IMR-90 (cell line): ENCODE results near the gene AMER2. TPM values are rescaled to one million over a fixed set of nuclear protein-coding genes. Genes with fewer than 3 reads are reported as not detected.
A peak's percentile ranks its signal among the peaks of the same experiment; 100 is the strongest.

Experiments
- ATAC-seq: fragments of 200-7000 bp; cut with Tn5 transposase; 2 replicates; pipeline ENCODE4 v1.9.1; 2020; ENCODE audit warnings: low read depth, mild to moderate bottlenecking, moderate library complexity
- BruUV-seq: library from RNA; stranded (reverse); fragments of 400-500 nt; replicated peaks from 2 replicates; lab custom pipeline; 2021; lab: Mats Ljungman, UMichigan
- CTCF ChIA-PET: fragments of 300-600 bp; formaldehyde crosslinking; extraction: SDS; loops from one replicate; lab custom pipeline; 2021; ENCODE audit warnings: antibody characterized with exemption; lab: Yijun Ruan, JAX
- POLR2A ChIA-PET: fragments of 300-600 bp; sonication (Branson Sonifier 250); formaldehyde crosslinking; loops from one replicate; lab custom pipeline; 2022; ENCODE audit warnings: antibody characterized with exemption; ENCODE audit not compliant: unreplicated experiment; lab: Charles Lee
- DNase-seq: peaks from one replicate; pipeline ENCODE4 v3.0.0; 2013
- H2AFZ ChIP-seq: replicated peaks from 2 replicates; pipeline ENCODE3; 2013; ENCODE audit warnings: low read length, mild to moderate bottlenecking; ENCODE audit not compliant: poor library complexity
- H2AK5ac ChIP-seq: 2 replicates; pipeline ENCODE4 v1.6.1; 2013; ENCODE audit warnings: low read depth, low read length, inconsistent platforms
- H2AK9ac ChIP-seq: replicated peaks from 2 replicates; pipeline ENCODE3; 2013; ENCODE audit warnings: mild to moderate bottlenecking, low read depth, low read length, moderate library complexity; ENCODE audit not compliant: poor library complexity
- H2BK120ac ChIP-seq: 2 replicates; pipeline ENCODE4 v1.6.1; 2013; ENCODE audit warnings: low read depth, low read length, inconsistent platforms
- H2BK15ac ChIP-seq: 3 replicates; pipeline ENCODE4 v1.6.1; 2013; ENCODE audit warnings: low read depth, low read length, inconsistent platforms
- H2BK20ac ChIP-seq: 2 replicates; pipeline ENCODE4 v1.6.1; 2013; ENCODE audit warnings: low read depth, mild to moderate bottlenecking, inconsistent platforms, low read length, moderate library complexity
- H2BK5ac ChIP-seq: 2 replicates; pipeline ENCODE4 v1.6.1; 2013; ENCODE audit warnings: mild to moderate bottlenecking, low read depth, low read length, inconsistent platforms; ENCODE audit not compliant: poor library complexity, severe bottlenecking
- H3K14ac ChIP-seq: replicated peaks from 2 replicates; pipeline ENCODE4 v1.6.1; 2013; ENCODE audit warnings: low read depth, low read length, inconsistent platforms
- H3K18ac ChIP-seq: 2 replicates; pipeline ENCODE4 v1.6.1; 2013; ENCODE audit warnings: low read depth, low read length, control low read depth
- H3K23ac ChIP-seq: 2 replicates; pipeline ENCODE4 v1.6.1; 2013; ENCODE audit warnings: low read depth, low read length, inconsistent platforms
- H3K27ac ChIP-seq: 2 replicates; pipeline ENCODE4 v1.5.1; 2013; ENCODE audit warnings: mild to moderate bottlenecking, control low read depth, low read length; ENCODE audit not compliant: insufficient read depth
- H3K27me3 ChIP-seq: 2 replicates; pipeline ENCODE4 v1.6.1; 2013; ENCODE audit warnings: low read length; ENCODE audit not compliant: control insufficient read depth, insufficient read depth
- H3K36me3 ChIP-seq: 2 replicates; pipeline ENCODE4 v1.6.1; 2013; ENCODE audit warnings: low read length, mixed read lengths; ENCODE audit not compliant: control insufficient read depth, insufficient read depth
- H3K4ac ChIP-seq: 2 replicates; pipeline ENCODE4 v1.6.1; 2013; ENCODE audit warnings: low read depth, low read length, inconsistent platforms
- H3K4me1 ChIP-seq: 2 replicates; pipeline ENCODE4 v1.6.1; 2013; ENCODE audit warnings: low read length, mixed read lengths; ENCODE audit not compliant: control insufficient read depth, insufficient read depth
- H3K4me2 ChIP-seq: 2 replicates; pipeline ENCODE4 v1.6.1; 2013; ENCODE audit warnings: low read depth, mild to moderate bottlenecking, control low read depth, low read length, moderate library complexity
- H3K4me3 ChIP-seq: 2 replicates; pipeline ENCODE4 v1.5.1; 2013; ENCODE audit warnings: low read depth, mild to moderate bottlenecking, control low read depth, low read length, moderate library complexity; ENCODE audit not compliant: insufficient read depth
- H3K56ac ChIP-seq: 2 replicates; pipeline ENCODE4 v1.6.1; 2013; ENCODE audit warnings: low read length, inconsistent platforms; ENCODE audit not compliant: insufficient read depth; ENCODE audit errors: extremely low read depth
- H3K79me1 ChIP-seq, 2 experiments: 2 replicates each; pipeline ENCODE4 v1.6.1; 2013; ENCODE audit warnings: low read length in 2 of 2, inconsistent platforms in 1 of 2, low read depth in 1 of 2
- H3K9ac ChIP-seq: 2 replicates; pipeline ENCODE4 v1.6.1; 2013; ENCODE audit warnings: low read depth, low read length, control low read depth
- H3K9me1 ChIP-seq: 2 replicates; pipeline ENCODE4 v1.6.1; 2013; ENCODE audit warnings: low read length, inconsistent platforms; ENCODE audit not compliant: insufficient read depth
- H3K9me3 ChIP-seq: 2 replicates; pipeline ENCODE4 v1.6.1; 2013; ENCODE audit warnings: low read length; ENCODE audit not compliant: control insufficient read depth, insufficient read depth
- H4K20me1 ChIP-seq: 2 replicates; pipeline ENCODE4 v1.6.1; 2013; ENCODE audit warnings: low read length, inconsistent platforms; ENCODE audit not compliant: insufficient read depth
- H4K5ac ChIP-seq: 2 replicates; pipeline ENCODE4 v1.6.1; 2013; ENCODE audit warnings: mild to moderate bottlenecking, low read depth, low read length, control low read depth
- H4K8ac ChIP-seq, 2 experiments: 2 replicates each; pipeline ENCODE4 v1.6.1; 2013; ENCODE audit warnings: low read depth in 2 of 2, low read length in 2 of 2, control low read depth in 1 of 2, inconsistent platforms in 1 of 2
- H4K91ac ChIP-seq: 2 replicates; pipeline ENCODE4 v1.6.1; 2013; ENCODE audit warnings: low read depth, low read length, inconsistent platforms; ENCODE audit not compliant: insufficient read depth
- CEBPB ChIP-seq: IDR thresholded peaks from 2 replicates; pipeline ENCODE4 v1.6.1; 2012; ENCODE audit warnings: low read depth, low read length, improper control_type of control experiment
- CHD1 ChIP-seq: IDR thresholded peaks from 2 replicates; pipeline ENCODE4 v1.6.1; 2012; ENCODE audit warnings: low read depth, low read length, improper control_type of control experiment
- RCOR1 ChIP-seq: IDR thresholded peaks from 2 replicates; pipeline ENCODE4 v1.6.1; 2012; ENCODE audit warnings: mild to moderate bottlenecking, low read length, improper control_type of control experiment; ENCODE audit not compliant: insufficient replicate concordance
- RFX5 ChIP-seq: IDR thresholded peaks from 2 replicates; pipeline ENCODE4 v1.8.0; 2012; ENCODE audit warnings: low read depth, mild to moderate bottlenecking, low read length, moderate library complexity
- SMC3 ChIP-seq: fragments of 150-350 bp; IDR thresholded peaks from 2 replicates; pipeline ENCODE4 v1.6.1; 2016; ENCODE audit warnings: low read depth, mild to moderate bottlenecking, antibody characterized with exemption, low read length, moderate library complexity
- WGBS, 2 experiments: methylation state at CpG; one replicate each; pipeline versions ENCODE4 v1.1.5 to v1.1.7; 2013; ENCODE audit warnings: missing lambda C conversion rate in 2 of 2; ENCODE audit not compliant: insufficient read length in 1 of 2; ENCODE audit errors: extremely low coverage in 2 of 2; 5-methylcytosine and 5-hydroxymethylcytosine counted together
- dilution Hi-C: fragments of 300-500 bp; cut with HindIII; formaldehyde crosslinking; loops from one replicate; pipeline ENCODE4 v1.14.3; 2018; ENCODE audit warnings: low sequenced_read_pairs; ENCODE audit not compliant: unreplicated experiment
- in situ Hi-C: fragments of 300-500 bp; cut with MboI; formaldehyde crosslinking; loops from 3 replicates; pipeline ENCODE4 v1.14.3; 2019; ENCODE audit warnings: low sequenced_read_pairs, inconsistent platforms, mixed read lengths
- intact Hi-C: fragments of 100-400 bp; cut with micrococcal nuclease; formaldehyde crosslinking; loops from 2 replicates; pipeline ENCODE4 v1.10.0; 2022
- polyA plus RNA-seq, 3 experiments: library from polyadenylated mRNA; depleted of rRNA; stranded (reverse); fragments of >200 nt; gene quantifications; 2 replicates each; pipeline ENCODE4 v1.2.3, GENCODE V29; 2012; ENCODE audit warnings: low replicate concordance in 1 of 3
- total RNA-seq: library from RNA; depleted of rRNA; stranded (reverse); fragments of >200 nt; gene quantifications from 2 replicates; pipeline ENCODE4 v1.2.3, GENCODE V29; 2012
- TF ChIP-seq, protein P1 (sequence below): conservative IDR thresholded peaks from 2 replicates; pipeline ENCODE4 v1.5.1; 2012; ENCODE audit warnings: mild to moderate bottlenecking, low read depth, low read length, improper control_type of control experiment
- TF ChIP-seq, protein P2 (sequence below): fragments of 150-350 bp; IDR thresholded peaks from 2 replicates; pipeline ENCODE4 v1.6.1; 2017; ENCODE audit warnings: mild to moderate bottlenecking, antibody characterized with exemption, low read length, low read depth
- TF ChIP-seq, protein P3 (sequence below): fragments of 150-350 bp; IDR thresholded peaks from 2 replicates; pipeline ENCODE4 v1.6.1; 2016; ENCODE audit warnings: low read depth, mild to moderate bottlenecking, low read length, moderate library complexity, borderline replicate concordance

AMER2 gene
- total and polyA plus RNA-seq, 2 of the 4 experiments (the other 2 are of a cell fraction), result not detected

GRCh38 chr13:25204863-25205262 is 32.8 kb upstream of the AMER2 start:
- Histone ChIP-seq H2BK120ac (no peak overlapping the region), H3K27me3 (peaks cover 1% of the 10 kb centered on the region), H2BK15ac (no peak overlapping the region), H3K18ac (no peak overlapping the region), H2BK20ac (no peak overlapping the region), H3K4ac (no peak overlapping the region), H2AK9ac (no peak overlapping the region), H3K27ac (no peak overlapping the region), H3K14ac (no peak overlapping the region), H3K4me2 (no peak overlapping the region), H3K36me3 (no peaks in the 10 kb centered on the region), H3K9me1 (no peaks in the 10 kb centered on the region), H4K91ac (no peak overlapping the region), H3K4me3 (no peak overlapping the region), H3K9me3 (no peaks in the 10 kb centered on the region), H3K4me1 (no peaks in the 10 kb centered on the region), H3K9ac (no peak overlapping the region), H4K8ac (no peak overlapping the region), H2AFZ (peak overlapping the region; percentile 32), H4K5ac (no peak overlapping the region), H2BK5ac (no peak overlapping the region), H2AK5ac (no peak overlapping the region), H4K20me1 (no peaks in the 10 kb centered on the region), H3K79me1 (no peaks in the 10 kb centered on the region), H3K56ac (no peak overlapping the region), H3K23ac (no peak overlapping the region)
- in situ Hi-C loops, result no loop called here
- no TSS peak for BruUV-seq
- CTCF ChIA-PET, result no interaction called here
- intact Hi-C loops, result no loop called here
- ATAC-seq (no peak), DNase-seq (no peak)
- dilution Hi-C loops, result no loop called here
- WGBS, 2 experiments, result 68% methylated on average over 3 of the region's 4 CpGs; no CpG with 5 or more reads in 1 of the 2 experiments
- POLR2A ChIA-PET, result no interaction called here
- TF ChIP-seq RCOR1 (no peak), CHD1 (no peak), CEBPB (no peak), RFX5 (no peak), SMC3 (no peak)
- TF ChIP-seq, protein P1, sequence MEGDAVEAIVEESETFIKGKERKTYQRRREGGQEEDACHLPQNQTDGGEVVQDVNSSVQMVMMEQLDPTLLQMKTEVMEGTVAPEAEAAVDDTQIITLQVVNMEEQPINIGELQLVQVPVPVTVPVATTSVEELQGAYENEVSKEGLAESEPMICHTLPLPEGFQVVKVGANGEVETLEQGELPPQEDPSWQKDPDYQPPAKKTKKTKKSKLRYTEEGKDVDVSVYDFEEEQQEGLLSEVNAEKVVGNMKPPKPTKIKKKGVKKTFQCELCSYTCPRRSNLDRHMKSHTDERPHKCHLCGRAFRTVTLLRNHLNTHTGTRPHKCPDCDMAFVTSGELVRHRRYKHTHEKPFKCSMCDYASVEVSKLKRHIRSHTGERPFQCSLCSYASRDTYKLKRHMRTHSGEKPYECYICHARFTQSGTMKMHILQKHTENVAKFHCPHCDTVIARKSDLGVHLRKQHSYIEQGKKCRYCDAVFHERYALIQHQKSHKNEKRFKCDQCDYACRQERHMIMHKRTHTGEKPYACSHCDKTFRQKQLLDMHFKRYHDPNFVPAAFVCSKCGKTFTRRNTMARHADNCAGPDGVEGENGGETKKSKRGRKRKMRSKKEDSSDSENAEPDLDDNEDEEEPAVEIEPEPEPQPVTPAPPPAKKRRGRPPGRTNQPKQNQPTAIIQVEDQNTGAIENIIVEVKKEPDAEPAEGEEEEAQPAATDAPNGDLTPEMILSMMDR, result no peak
- TF ChIP-seq, protein P2, sequence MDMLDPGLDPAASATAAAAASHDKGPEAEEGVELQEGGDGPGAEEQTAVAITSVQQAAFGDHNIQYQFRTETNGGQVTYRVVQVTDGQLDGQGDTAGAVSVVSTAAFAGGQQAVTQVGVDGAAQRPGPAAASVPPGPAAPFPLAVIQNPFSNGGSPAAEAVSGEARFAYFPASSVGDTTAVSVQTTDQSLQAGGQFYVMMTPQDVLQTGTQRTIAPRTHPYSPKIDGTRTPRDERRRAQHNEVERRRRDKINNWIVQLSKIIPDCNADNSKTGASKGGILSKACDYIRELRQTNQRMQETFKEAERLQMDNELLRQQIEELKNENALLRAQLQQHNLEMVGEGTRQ, result no peak
- TF ChIP-seq, protein P3, sequence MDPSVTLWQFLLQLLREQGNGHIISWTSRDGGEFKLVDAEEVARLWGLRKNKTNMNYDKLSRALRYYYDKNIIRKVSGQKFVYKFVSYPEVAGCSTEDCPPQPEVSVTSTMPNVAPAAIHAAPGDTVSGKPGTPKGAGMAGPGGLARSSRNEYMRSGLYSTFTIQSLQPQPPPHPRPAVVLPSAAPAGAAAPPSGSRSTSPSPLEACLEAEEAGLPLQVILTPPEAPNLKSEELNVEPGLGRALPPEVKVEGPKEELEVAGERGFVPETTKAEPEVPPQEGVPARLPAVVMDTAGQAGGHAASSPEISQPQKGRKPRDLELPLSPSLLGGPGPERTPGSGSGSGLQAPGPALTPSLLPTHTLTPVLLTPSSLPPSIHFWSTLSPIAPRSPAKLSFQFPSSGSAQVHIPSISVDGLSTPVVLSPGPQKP, result no peak
